GM19238 (cell line): ENCODE data around the gene USB1.
"Not testable (repeated sequence)": the region's sequence is repeated elsewhere in the genome, so short reads cannot be mapped to it uniquely, and the experiment has no call there.

Source experiments
- DNase-seq: peaks from one replicate; pipeline ENCODE4 v3.0.0; 2011; ENCODE audit warnings: low spot score; ENCODE audit not compliant: insufficient read length

The USB1 gene

DNA sequence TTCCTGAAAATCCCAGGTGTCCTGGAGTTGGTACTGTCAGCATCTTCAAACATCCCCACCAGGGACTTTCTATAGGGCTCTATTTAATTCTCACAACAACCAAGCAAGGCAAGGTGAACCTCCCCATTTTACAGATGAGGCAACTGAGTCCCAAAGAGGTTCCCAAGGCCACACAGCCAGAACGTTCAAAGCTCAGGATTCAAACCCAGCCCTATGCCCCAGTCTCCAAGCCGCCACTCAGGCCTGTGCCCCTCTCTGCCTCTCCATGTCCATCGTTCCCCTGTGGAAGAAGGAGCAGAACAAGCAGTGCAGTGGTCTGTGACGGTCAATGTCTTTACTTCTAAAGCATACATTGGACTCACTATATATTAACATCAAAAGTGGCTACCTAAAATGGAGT lies 6.8 kb upstream of the USB1 start:
- no peak for DNase-seq

- peak; percentile 48 for DNase-seq
Observed at GRCh38 chr16:57994778-57995177, 6.4 kb upstream of the USB1 start.

GRCh38 chr16:57995721-57996405 lies 5.3 kb upstream of the USB1 start:
- no peak for DNase-seq

DNA sequence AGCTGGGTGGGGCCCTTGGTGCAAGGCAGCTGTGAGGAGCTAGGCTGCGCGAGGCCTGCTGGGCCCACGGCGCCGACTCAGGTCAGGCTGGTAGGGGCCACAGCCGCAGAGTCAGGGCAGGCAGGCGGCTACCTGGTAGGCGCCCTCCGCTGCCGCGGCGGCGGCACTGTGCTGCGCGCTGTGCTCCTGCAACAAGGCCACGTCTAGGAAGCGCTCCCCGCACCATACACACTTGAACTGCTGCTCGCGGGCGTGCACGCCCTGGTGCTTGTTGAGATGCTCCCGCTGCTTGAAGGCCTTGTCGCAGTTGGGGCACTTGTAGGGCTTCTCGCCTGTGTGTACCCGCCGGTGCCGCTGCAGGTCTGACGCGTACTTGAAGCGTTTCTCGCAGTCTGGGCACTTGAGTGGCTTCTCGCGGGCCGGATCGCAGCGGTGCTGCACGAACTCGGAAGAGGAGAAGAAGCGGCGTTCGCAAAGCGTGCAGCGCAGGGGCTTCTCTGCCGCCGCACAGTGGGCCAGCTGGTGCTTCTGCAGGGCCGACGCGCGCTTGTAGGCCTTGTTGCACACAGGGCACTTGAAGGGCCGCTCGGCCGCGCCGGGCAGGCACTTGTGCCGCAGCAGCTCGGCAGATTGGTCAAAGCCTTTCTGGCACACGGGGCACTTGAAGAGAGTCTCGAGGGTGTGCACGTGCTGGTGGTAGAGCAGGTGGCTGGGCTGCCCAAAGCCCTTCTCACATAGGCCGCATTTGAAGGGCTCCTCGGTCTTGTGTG lies 4.6 kb upstream of the USB1 start:
- DNase-seq: no peak

DNA sequence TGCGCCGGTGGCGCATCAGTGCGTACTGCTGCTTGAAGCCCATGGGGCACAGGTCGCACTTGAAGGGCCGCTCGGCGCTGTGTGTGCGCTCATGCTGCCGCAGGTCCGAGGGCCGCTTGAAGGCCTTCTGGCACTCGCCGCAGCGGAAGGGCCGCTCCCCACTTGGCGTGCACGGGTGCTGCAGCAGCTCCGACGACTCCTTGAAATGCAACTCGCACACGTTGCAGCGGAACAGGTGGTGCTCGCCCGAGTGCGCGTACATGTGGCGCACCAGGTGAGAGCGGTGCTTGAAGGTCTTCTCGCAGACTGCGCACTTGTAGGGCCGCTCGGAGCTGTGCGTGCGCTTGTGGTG lies 4.1 kb upstream of the USB1 start:
- DNase-seq: no peak

- DNase-seq: no peak
Observed at GRCh38 chr16:57997528-57998265, 3.5 kb upstream of the USB1 start.

- no peak for DNase-seq
Observed at GRCh38 chr16:57998486-57998885, 2.7 kb upstream of the USB1 start.

DNA sequence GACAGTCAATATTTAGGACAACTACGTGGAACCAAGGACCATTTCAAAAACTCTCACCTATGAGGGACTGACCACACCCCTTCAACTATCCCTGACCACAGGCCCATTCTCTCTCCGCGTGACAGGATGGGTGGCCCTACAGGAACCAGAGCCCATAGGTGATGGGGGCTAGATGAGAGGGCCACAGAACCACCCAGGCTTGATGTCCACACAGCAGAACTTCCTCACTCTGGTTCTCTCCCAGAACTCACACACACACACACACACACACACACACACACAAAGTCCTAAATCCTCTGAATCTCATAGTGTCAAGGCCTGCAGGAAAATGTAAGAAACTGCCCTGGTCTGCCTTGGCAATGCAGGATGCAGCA lies 2.2 kb upstream of the USB1 start:
- no peak for DNase-seq

GRCh38 chr16:57999366-57999970 lies 1.7 kb upstream of the USB1 start:
- peak; percentile 39 for DNase-seq

- peak; percentile 60 for DNase-seq
Observed at GRCh38 chr16:57999971-58000705, 1.1 kb upstream of the USB1 start, which contains the start of gene ZNF319. TSS of gene ZNF319 (minus strand) at chr16:58000672. CDS start at chr16:57998265, 2,407 bp downstream.

DNA sequence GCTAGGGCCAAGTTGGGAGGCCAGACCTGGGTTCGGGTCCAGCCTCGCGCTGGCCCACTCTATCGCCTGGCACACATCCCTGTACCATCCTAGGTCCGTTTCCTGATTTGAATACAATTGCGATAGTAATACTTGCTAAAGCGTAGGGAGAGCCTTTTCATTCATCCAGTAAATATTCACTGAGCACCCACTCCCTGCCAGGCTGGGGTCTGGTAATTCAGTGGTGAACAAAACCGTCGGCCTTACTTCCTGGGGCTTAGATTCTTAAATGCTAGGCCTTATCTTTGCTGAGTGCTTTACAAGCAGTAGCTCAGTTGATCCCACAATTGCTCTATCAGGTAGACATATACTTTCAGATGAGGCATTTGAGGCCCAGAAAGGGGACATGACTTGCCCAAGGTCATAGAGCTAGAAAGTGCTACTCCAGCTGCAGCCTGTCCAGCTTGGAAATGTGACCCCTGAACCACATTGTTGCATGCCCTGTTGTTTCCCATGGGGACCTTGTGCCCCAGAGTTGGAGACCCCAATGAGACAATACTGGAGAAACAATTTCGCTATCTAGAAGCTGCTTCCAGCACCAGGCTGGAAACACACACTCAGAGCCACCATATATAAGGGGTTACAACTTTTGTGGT lies 691 bp downstream of the USB1 start:
- no peak for DNase-seq

DNA sequence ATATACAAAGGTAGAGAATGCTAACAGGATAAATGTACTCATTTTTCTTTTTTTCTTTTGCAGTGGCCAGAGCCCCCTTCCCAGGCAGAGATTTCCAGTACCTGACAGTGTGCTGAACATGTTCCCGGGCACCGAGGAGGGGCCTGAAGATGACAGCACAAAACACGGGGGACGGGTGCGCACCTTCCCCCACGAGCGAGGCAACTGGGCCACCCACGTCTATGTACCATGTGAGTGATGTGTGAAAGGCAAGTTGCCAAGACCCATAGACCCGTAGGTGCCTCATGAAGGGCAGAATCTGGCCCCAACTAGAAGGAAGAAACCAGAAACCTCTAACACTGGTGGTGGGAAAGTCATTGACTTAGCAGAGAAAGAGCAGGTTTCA lies 1.2 kb downstream of the USB1 start:
- DNase-seq: no peak

DNA sequence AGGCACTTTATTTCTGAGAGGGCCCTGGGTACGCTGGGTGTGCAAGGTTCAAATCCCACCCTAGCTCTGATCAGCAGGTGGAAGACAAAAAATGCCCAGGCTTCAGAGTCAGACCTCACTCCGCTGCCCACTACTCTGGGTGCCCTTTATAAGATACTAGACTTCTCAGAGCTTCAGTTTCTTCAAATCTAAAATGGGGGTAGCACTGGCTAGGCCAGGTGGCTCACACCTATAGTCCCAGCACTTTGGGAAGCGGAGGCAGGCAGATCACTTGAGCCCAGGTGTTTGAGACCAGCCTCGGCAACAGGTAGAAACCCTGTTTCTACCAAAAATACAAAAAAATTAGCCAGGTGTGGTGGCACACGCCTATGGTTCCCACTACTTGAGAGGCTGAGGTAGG lies 1.7 kb downstream of the USB1 start:
- DNase-seq: no peak

DNA sequence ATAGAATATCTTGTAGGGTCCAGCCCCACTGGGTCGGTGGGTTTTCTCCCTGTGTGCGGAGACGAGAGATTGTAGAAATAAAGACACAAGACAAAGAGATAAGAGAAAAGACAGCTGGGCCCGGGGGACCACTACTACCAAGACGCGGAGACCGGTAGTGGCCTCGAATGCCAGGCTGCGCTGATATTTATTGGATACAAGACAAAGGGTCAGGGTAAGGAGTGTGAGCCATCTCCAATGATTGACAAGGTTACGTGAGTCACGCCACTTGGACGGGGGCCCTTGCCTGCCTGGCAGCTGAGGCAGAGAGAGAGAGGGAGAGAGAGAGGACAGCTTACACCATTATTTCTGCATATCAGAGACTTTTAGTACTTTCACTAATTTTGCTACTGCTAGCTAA lies 3.5 kb downstream of the USB1 start:
- not testable (repeated sequence) for DNase-seq

GRCh38 chr16:58009856-58010416 lies 8.7 kb downstream of the USB1 start:
- DNase-seq: no peak

DNA sequence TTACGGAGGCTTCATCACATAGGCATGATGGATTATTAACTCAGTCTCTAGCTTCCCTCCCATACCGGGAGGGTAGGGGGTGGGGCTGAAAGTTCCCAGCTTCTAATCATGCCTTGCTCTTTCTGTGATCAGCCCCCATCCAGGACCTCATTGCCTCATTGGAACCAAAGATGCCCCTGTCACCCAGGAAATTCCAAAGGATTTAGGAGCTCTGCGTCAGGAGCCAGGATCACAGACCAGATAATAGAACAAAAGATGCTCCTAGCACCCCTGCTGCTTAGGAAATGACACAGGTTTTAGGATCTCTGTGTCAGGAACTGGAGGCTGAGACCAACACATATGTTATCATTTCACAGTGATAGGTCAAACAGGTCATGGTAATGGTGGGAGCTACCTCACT lies 9.7 kb downstream of the USB1 start:
- DNase-seq: no peak

GRCh38 chr16:58011652-58012051 lies 10.4 kb downstream of the USB1 start:
- DNase-seq: no peak

DNA sequence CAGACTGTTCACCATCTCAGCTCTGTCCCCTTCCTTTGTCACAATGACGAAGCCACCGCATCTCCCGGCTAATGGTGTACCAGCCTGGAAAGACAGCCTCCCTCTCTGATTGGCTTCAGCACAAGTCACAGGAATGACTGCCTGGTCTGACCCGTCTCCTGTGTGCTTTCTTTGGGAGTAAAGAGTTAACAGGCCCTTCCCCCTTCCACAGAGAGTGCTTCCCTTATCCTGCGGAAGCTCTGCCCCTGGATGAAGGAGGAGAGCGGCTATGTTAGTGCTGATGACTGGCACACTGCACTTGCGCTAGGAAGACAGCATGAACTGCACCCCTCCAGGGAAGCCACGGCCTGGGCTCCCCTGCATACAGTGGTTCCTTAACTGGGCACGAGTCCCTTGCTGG lies 11.3 kb downstream of the USB1 start:
- DNase-seq: no peak

GRCh38 chr16:58013201-58013956 lies 12.2 kb downstream of the USB1 start:
- DNase-seq: no peak
